Lower lobe of right lung (tissue), 2 donors: ENCODE measurements around the gene PAPLN. TPM values are rescaled to one million over a fixed set of nuclear protein-coding genes. Genes with fewer than 3 reads are reported as not detected.

Experiments
- ATAC-seq, 2 donors: fragments of 200-7000 bp; cut with Tn5 transposase; one replicate each; pipeline ENCODE4 v1.9.1; 2020 to 2022; ENCODE audit warnings: mild to moderate bottlenecking in 2 of 2, moderate library complexity in 2 of 2
- DNase-seq: peaks from one replicate; pipeline ENCODE4 v3.0.0-alpha.2; 2020
- H3K27ac ChIP-seq: fragments of 200-600 bp; one replicate; pipeline ENCODE4 v1.8.0; 2022
- H3K27me3 ChIP-seq: fragments of 200-600 bp; one replicate; pipeline ENCODE4 v1.8.0; 2022; ENCODE audit warnings: low read depth
- H3K36me3 ChIP-seq: fragments of 200-600 bp; one replicate; pipeline ENCODE4 v1.8.0; 2022; ENCODE audit warnings: mild to moderate bottlenecking
- H3K4me1 ChIP-seq: fragments of 200-600 bp; one replicate; pipeline ENCODE4 v1.8.0; 2022
- H3K4me3 ChIP-seq: fragments of 200-600 bp; one replicate; pipeline ENCODE4 v1.8.0; 2022; ENCODE audit warnings: mild to moderate bottlenecking
- H3K9me3 ChIP-seq: fragments of 200-600 bp; one replicate; pipeline ENCODE4 v1.8.0; 2022
- intact Hi-C: fragments of 100-400 bp; cut with DNase I; formaldehyde crosslinking; loops from one replicate; pipeline ENCODE4 v1.11.0; 2022
- total RNA-seq: library from RNA; stranded (reverse); fragmentation: NEBNext Ultra II Directional; extraction: Animal tissue kit (Norgen Biotek cat#: 25700); gene quantifications from one replicate; pipeline ENCODE4 v1.2.1, GENCODE V29; 2021
- TF ChIP-seq, protein P1 (sequence below): fragments of 200-600 bp; IDR thresholded peaks from one replicate; pipeline ENCODE4 v1.8.0; 2022; ENCODE audit warnings: antibody characterized with exemption, mild to moderate bottlenecking
- donor health status: DM: no; HTN: yes; CAD: no; lungs with severe emphysema.

Gene PAPLN
- total RNA-seq, 1 donor from 2014 or later, result 10.7 TPM

DNA sequence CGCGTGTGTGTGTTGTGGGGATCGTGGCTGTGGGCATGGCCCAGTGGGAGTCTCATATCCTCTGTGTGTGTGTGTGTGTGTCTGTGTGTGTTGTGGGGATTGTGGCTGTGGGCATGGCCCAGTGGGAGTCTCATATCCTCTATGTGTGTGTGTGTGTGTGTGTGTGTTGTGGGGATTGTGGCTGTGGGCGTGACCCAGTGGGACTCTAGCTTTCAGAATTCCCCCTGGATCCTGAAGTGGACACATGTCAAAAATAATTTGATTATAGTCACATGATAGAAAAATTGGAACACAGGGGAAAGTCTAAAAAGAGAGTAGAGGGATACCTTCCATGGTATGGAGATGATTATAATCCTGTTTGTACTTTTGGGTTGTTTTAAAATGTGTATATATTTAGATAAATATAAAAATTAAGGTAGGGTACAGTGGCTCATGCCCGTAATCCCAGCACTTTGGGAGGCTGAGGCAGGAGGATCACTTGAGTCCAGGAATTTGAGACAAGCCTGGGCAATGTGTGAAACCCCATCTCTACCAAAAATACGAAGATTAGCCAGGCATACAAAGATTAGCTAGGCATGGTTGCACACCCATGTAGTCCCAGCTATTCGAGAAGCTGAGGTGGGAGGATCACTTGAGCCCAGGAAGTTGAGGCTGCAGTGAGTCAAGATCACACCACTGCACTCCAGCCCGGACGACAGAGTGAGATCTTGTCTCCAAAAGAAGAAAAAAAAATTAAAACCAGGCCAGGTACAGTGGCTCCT lies 11.0 kb downstream of the PAPLN start:
- Histone ChIP-seq H3K27me3 (no peaks in the 10 kb centered on the region), H3K4me3 (no peak overlapping the region), H3K36me3 (no peaks in the 10 kb centered on the region), H3K4me1 (peaks cover 14% of the 10 kb centered on the region), H3K9me3 (no peaks in the 10 kb centered on the region), H3K27ac (no peak overlapping the region)
- intact Hi-C loops, result no loop called here
- TF ChIP-seq, protein P1, sequence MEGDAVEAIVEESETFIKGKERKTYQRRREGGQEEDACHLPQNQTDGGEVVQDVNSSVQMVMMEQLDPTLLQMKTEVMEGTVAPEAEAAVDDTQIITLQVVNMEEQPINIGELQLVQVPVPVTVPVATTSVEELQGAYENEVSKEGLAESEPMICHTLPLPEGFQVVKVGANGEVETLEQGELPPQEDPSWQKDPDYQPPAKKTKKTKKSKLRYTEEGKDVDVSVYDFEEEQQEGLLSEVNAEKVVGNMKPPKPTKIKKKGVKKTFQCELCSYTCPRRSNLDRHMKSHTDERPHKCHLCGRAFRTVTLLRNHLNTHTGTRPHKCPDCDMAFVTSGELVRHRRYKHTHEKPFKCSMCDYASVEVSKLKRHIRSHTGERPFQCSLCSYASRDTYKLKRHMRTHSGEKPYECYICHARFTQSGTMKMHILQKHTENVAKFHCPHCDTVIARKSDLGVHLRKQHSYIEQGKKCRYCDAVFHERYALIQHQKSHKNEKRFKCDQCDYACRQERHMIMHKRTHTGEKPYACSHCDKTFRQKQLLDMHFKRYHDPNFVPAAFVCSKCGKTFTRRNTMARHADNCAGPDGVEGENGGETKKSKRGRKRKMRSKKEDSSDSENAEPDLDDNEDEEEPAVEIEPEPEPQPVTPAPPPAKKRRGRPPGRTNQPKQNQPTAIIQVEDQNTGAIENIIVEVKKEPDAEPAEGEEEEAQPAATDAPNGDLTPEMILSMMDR, result no peak
- DNase-seq, result no peak
- ATAC-seq, result no peak

GRCh38 chr14:73249108-73249507 lies 11.8 kb downstream of the PAPLN start:
- Histone ChIP-seq H3K27me3 (no peaks in the 10 kb centered on the region), H3K9me3 (no peaks in the 10 kb centered on the region), H3K36me3 (no peaks in the 10 kb centered on the region), H3K4me1 (peaks cover 14% of the 10 kb centered on the region), H3K4me3 (no peak overlapping the region), H3K27ac (no peak overlapping the region)
- ATAC-seq (no peak), DNase-seq (no peak)
- TF ChIP-seq, protein P1, result no peak
- intact Hi-C loops, result no loop called here

DNA sequence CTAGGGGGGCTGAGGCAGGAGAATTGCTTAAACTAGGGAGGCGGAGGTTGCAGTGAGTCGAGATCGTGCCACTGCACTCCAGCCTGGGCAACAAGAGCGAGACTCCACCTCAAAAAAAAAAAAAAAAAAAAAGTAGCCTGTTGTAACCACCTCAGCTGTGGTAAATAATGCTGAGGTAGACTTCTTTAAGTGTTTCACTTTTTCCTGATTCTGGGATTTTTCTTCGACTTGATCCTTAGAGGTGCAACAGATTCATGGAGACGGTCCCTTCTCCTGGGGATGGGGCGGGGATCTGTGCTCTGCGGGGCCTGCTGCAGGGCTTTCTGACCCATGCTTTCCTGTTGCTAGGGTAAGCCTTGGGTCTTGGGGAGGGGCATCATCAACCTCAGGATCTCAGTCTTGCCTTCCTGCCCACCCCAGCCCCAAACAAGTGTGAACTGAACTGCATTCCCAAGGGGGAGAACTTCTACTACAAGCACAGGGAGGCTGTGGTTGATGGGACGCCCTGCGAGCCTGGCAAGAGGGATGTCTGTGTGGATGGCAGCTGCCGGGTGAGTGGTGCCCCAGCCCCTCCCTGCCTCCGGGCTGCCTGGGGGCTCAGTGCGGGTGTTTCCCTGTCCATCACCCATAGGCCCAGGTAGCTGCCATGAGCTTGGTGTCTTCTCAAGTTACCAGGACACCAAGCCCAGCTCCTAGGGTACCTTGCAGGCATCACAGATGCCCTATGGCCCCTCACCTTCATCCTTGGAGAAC lies 12.4 kb downstream of the PAPLN start:
- Histone ChIP-seq H3K27me3 (no peaks in the 10 kb centered on the region), H3K4me3 (no peak overlapping the region), H3K4me1 (peaks cover 14% of the 10 kb centered on the region), H3K9me3 (no peaks in the 10 kb centered on the region), H3K27ac (no peak overlapping the region), H3K36me3 (no peaks in the 10 kb centered on the region)
- intact Hi-C loops, result no loop called here
- DNase-seq, result no peak
- no peak for ATAC-seq
- TF ChIP-seq, protein P1, result no peak

DNA sequence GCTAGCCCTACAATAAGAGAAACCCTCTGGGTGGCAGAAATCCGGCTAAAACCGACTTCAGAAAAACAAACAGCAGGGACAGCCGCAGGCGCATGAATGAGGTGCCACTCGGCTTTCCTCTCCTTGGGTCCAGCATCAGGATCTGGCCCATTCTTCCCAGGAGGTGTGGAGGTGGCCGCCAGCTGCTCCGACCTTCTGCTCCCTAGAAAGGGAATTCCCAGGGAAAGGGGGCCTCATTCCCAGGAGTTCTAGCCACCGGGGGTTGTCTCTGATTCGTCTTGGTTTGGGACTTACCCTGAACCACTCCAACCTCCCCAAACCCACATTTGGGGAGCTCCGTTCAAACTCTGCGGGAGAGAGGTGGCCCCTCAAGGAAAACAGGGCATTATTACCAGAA lies 13.0 kb downstream of the PAPLN start:
- intact Hi-C loops, result no loop called here
- TF ChIP-seq, protein P1, result no peak
- Histone ChIP-seq H3K27me3 (no peaks in the 10 kb centered on the region), H3K36me3 (no peaks in the 10 kb centered on the region), H3K4me1 (peaks cover 11% of the 10 kb centered on the region), H3K27ac (no peak overlapping the region), H3K4me3 (no peak overlapping the region), H3K9me3 (no peaks in the 10 kb centered on the region)
- DNase-seq, result no peak
- ATAC-seq, result no peak

DNA sequence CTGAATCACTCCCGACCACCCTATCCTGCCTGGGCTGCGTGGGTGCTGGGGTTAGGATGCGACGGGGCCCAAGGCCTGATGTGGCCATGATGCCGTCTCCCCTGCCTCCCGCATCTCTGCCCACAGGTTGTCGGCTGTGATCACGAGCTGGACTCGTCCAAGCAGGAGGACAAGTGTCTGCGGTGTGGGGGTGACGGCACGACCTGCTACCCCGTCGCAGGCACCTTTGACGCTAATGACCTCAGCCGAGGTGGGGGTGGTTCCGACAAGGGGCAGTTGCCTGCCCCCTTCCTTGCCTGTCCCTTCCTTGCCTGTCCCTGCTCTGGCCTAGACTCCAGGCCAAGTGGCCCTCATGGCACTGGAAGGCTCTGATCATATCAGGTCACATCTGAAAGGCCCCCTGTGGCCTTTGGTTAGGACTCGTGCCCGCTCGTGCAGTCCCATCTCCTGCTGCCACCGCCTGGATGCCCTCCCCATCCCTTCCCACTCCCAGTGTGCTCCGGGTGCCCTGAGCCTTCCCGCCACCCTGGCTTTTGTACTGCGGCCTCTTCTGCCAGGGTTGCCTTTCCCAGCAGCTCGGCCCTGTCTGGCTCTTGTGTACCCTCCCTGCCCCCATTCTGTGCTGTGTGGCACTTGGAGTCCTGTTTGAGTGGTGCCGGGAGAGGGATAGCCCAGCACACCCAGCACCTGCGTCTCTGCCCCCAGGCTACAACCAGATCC lies 13.6 kb downstream of the PAPLN start:
- no peak overlapping the region for H3K27ac ChIP-seq
- H3K4me1 ChIP-seq, result peaks cover 5% of the 10 kb centered on the region
- TF ChIP-seq, protein P1, result no peak
- H3K27me3 ChIP-seq, result no peaks in the 10 kb centered on the region
- DNase-seq (no peak), ATAC-seq (no peak)
- no peaks in the 10 kb centered on the region for H3K9me3 ChIP-seq
- H3K36me3 ChIP-seq, result no peaks in the 10 kb centered on the region
- no peak overlapping the region for H3K4me3 ChIP-seq
- intact Hi-C loops, result no loop called here
